Activated T-cell treated with anti-CD3 and anti-CD28 coated beads for 1 hour (primary cell): ENCODE results near the gene ACADSB.

Source experiments
- DNase-seq: peaks from one replicate; pipeline ENCODE4 v3.0.0-alpha.2; 2020; ENCODE audit warnings: low read depth

ACADSB gene

DNA sequence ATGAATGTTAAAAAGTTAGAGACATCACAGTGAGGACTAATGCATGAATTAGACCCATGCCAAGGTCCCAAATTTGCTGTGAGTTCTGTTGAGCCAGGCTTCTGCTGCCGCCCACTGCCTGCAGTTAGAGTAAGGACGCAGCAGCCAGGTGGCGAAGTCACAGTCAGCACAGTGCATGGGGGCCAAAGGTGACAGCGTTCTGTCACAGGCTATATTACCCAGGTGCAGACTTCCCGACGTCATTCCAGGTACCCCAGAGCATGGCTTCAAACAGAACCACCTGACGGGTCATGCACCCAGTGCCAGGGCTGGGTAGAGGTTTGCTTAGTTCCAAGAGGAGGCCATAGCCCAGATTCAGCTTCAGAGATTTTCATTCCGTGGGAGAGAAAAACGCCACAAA lies 93.1 kb downstream of the ACADSB start:
- no peak for DNase-seq

DNA sequence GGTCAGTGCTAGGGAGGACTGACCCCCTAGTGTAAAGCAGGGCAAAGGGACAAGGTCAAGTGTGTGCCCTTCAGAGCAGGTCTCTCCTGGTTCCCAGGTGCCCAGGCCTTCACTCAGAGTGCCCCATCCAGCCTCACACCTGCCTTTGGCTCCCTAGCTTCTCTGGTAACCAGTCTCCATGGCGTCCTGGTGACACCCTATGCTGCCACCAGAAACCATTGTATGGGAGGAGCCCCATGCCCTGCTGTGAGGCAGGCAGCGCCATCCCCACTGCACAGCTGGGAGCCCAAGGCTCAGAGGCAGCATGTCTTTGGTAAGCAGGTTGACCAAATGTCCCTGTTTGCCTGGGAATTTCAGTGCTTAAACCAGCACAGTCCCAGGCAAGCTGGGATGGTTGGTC lies 93.9 kb downstream of the ACADSB start:
- DNase-seq: no peak

DNA sequence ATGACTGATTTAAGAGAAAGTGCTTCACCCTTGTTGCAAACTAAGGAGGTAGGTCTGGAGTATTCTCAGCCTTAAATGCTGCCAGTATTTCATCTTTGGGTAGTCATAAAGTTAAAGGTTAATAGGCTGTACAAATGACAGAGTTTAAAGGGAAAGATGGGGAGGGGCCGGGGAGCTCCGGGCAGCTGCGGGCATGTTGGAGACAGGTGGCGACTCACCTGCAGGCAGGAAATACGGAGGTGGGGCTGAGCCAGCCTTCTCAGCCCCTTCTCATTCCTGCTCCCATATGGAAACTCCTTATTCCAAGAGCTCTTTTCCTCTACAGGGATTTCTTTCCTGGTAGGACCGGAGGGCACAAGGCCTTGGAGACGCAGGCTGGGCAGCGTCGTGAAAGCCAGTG lies 95.1 kb downstream of the ACADSB start:
- no peak for DNase-seq
